OCI-LY1 (cell line): ENCODE data around the gene WDR59.

Experiments
- H2AFZ ChIP-seq: fragments of 200-600 bp; sonication (generic), shearing (Covaris generic); 2 replicates; pipeline ENCODE4 v1.6.0; 2014; ENCODE audit warnings: antibody characterized with exemption, mild to moderate bottlenecking, low read length
- H3F3A ChIP-seq: fragments of 200-600 bp; sonication (generic), shearing (Covaris generic); 2 replicates; pipeline ENCODE4 v1.6.0; 2014; ENCODE audit warnings: mild to moderate bottlenecking, antibody characterized with exemption, low read length, moderate library complexity; ENCODE audit not compliant: insufficient read depth
- H3K27ac ChIP-seq: fragments of 200-600 bp; sonication (generic); 2 replicates; pipeline ENCODE4 v1.5.1; 2014; ENCODE audit warnings: low read length, mixed run types, mild to moderate bottlenecking, low read depth; ENCODE audit not compliant: poor library complexity, severe bottlenecking
- H3K27me3 ChIP-seq: fragments of 200-600 bp; sonication (generic); 2 replicates; pipeline ENCODE4 v1.6.0; 2014; ENCODE audit warnings: antibody characterized with exemption, mild to moderate bottlenecking, low read length, moderate library complexity; ENCODE audit not compliant: insufficient read depth
- H3K36me3 ChIP-seq: fragments of 200-600 bp; sonication (generic); 2 replicates; pipeline ENCODE4 v1.6.1; 2014; ENCODE audit warnings: mild to moderate bottlenecking, antibody characterized with exemption, low read length, moderate library complexity, mixed read lengths; ENCODE audit not compliant: insufficient read depth
- H3K4me1 ChIP-seq: fragments of 200-600 bp; sonication (generic); 2 replicates; pipeline ENCODE4 v1.5.1; 2014; ENCODE audit warnings: mild to moderate bottlenecking, low read length, moderate library complexity; ENCODE audit not compliant: insufficient read depth, severe bottlenecking
- H3K4me2 ChIP-seq: fragments of 200-600 bp; sonication (generic), shearing (Covaris generic); 2 replicates; pipeline ENCODE4 v1.6.1; 2014; ENCODE audit warnings: low read length
- H3K4me3 ChIP-seq: fragments of 200-600 bp; sonication (generic); 2 replicates; pipeline ENCODE4 v1.5.1; 2014; ENCODE audit warnings: low read length, low read depth, mild to moderate bottlenecking, mixed read lengths; ENCODE audit not compliant: poor library complexity, severe bottlenecking
- H3K79me2 ChIP-seq: fragments of 200-600 bp; shearing (Covaris generic); 2 replicates; pipeline ENCODE4 v1.6.1; 2016; ENCODE audit warnings: mixed run types, low read length, mixed read lengths; ENCODE audit not compliant: insufficient read depth
- H3K9ac ChIP-seq: fragments of 200-600 bp; sonication (generic), shearing (Covaris generic); 2 replicates; pipeline ENCODE4 v1.6.1; 2014; ENCODE audit warnings: mild to moderate bottlenecking, low read length, mixed read lengths
- H3K9me2 ChIP-seq: fragments of 200-600 bp; sonication (generic), shearing (Covaris generic); 2 replicates; pipeline ENCODE4 v1.6.1; 2014; ENCODE audit warnings: low read depth, mild to moderate bottlenecking, low read length, mixed read lengths
- H3K9me3 ChIP-seq: fragments of 200-600 bp; shearing (Covaris generic); 2 replicates; pipeline ENCODE4 v1.6.1; 2014; ENCODE audit warnings: low read length, mixed read lengths
- H4K20me1 ChIP-seq: fragments of 200-600 bp; sonication (generic), shearing (Covaris generic); 2 replicates; pipeline ENCODE4 v1.6.0; 2016; ENCODE audit warnings: mild to moderate bottlenecking, low read length; ENCODE audit not compliant: insufficient read depth
- EZH2 ChIP-seq: fragments of 200-600 bp; sonication (generic), shearing (Covaris generic); IDR thresholded peaks from 2 replicates; pipeline ENCODE4 v1.8.0; 2017; ENCODE audit warnings: borderline replicate concordance, mixed run types, mild to moderate bottlenecking, antibody characterized with exemption, low read length, moderate library complexity, mixed read lengths
- TF ChIP-seq, protein P1 (sequence below): fragments of 200-600 bp; sonication (generic), shearing (Covaris generic); IDR thresholded peaks from 2 replicates; pipeline ENCODE4 v1.5.1; 2017; ENCODE audit warnings: mild to moderate bottlenecking, antibody characterized with exemption, low read length, moderate library complexity, mixed read lengths

The WDR59 gene

DNA sequence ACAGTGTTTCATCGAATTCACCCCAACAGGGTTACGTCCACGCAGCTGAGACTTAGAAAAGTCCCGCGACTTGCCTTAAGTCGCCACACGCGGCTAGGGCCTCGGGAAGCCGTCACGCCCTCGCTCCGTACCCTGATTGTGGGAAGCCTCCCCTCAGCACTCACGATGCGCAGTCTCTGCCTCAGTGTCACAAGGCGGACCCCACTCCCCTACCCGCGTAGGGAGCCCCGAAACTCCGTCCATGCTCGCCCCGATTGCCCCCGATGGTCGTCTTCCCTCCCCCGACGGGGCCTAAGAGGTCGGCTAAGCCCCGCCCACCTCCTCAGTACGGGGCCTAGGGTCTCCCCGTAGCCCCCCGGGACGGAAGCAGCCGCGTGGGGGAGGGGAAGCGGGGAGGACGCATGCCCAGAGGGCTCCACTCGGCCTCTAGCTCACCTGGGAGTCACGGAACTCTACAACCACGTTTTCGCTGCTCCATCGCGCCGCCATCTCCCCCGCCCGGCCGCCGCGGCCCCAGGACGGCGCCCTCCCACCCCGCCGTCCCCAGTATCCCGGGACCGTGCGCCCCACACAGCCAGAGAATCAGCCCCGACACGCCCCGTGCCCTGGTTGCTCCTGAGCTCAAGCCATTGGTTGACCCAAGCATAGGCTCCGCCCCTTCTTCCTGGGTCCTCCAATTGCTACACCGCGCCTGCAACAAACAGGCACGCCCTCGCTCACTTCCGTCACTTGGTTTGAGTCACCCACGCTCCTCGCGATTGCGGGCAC lies at the start of gene WDR59:
TSS of gene WDR59 (minus strand) at position 595 of the 768 bp plus-strand sequence. CDS start at position 489, 106 bp downstream.
- Histone ChIP-seq H3K9ac (peak within 1 kb of the TSS; percentile 78), H3K27me3 (no peaks in the 10 kb centered on the region), H3K4me2 (peak within 1 kb of the TSS; percentile 72), H3K79me2 (peaks cover 7% of the 10 kb centered on the region; the same call in 1 of the 2 replicates), H3K4me1 (peaks cover 6% of the 10 kb centered on the region), H3K9me3 (no peaks in the 10 kb centered on the region), H2AFZ (no peak within 1 kb of the TSS), H3K27ac (peak within 1 kb of the TSS; percentile 36), H3K9me2 (no peaks in the 10 kb centered on the region), H4K20me1 (no peaks in the 10 kb centered on the region), H3K36me3 (peaks cover 6% of the 10 kb centered on the region), H3F3A (no peaks in the 10 kb centered on the region), H3K4me3 (peak within 1 kb of the TSS; percentile 79)
- TF ChIP-seq, protein P1, sequence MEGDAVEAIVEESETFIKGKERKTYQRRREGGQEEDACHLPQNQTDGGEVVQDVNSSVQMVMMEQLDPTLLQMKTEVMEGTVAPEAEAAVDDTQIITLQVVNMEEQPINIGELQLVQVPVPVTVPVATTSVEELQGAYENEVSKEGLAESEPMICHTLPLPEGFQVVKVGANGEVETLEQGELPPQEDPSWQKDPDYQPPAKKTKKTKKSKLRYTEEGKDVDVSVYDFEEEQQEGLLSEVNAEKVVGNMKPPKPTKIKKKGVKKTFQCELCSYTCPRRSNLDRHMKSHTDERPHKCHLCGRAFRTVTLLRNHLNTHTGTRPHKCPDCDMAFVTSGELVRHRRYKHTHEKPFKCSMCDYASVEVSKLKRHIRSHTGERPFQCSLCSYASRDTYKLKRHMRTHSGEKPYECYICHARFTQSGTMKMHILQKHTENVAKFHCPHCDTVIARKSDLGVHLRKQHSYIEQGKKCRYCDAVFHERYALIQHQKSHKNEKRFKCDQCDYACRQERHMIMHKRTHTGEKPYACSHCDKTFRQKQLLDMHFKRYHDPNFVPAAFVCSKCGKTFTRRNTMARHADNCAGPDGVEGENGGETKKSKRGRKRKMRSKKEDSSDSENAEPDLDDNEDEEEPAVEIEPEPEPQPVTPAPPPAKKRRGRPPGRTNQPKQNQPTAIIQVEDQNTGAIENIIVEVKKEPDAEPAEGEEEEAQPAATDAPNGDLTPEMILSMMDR = no peak
- TF ChIP-seq EZH2 = no peak

GRCh38 chr16:75032655-75033054 lies 47.7 kb upstream of the WDR59 start:
- no peaks in the 10 kb centered on the region for H4K20me1 ChIP-seq
- H3K4me1 ChIP-seq = no peaks in the 10 kb centered on the region
- H3K79me2 ChIP-seq = no peaks in the 10 kb centered on the region
- no peaks in the 10 kb centered on the region for H3F3A ChIP-seq
- H2AFZ ChIP-seq = no peak overlapping the region
- H3K36me3 ChIP-seq = no peaks in the 10 kb centered on the region
- H3K4me3 ChIP-seq = no peak overlapping the region
- no peaks in the 10 kb centered on the region for H3K9me2 ChIP-seq
- no peak overlapping the region for H3K4me2 ChIP-seq
- no peaks in the 10 kb centered on the region for H3K27me3 ChIP-seq
- TF ChIP-seq EZH2 = no peak
- TF ChIP-seq, protein P1 = no peak
- H3K9me3 ChIP-seq = no peaks in the 10 kb centered on the region
- no peak overlapping the region for H3K9ac ChIP-seq
- H3K27ac ChIP-seq = no peak overlapping the region

DNA sequence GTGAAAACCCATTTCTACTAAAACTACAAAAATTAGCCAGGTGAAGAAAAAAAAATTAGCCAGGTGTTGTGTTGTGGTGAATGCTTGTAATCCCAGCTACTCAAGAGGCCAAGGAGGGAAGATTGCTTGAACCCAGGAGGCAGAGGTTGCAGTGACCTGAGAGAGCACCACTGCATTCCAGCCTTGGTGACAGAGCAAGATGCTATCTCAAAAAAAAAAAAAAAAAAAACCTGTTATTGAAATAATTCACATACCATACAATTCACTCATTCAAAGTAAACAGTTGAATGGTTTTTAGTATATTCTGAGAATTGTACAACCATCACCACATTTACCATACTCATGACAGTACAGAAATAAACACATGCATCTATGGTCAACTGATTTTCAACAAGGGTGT lies 44.9 kb upstream of the WDR59 start:
- Histone ChIP-seq H3K9me2 (no peaks in the 10 kb centered on the region), H3K79me2 (no peaks in the 10 kb centered on the region), H3K4me3 (no peak overlapping the region), H2AFZ (no peak overlapping the region), H3K9ac (no peak overlapping the region), H3K27ac (no peak overlapping the region), H3K9me3 (no peaks in the 10 kb centered on the region), H3K4me2 (no peak overlapping the region), H3K27me3 (no peaks in the 10 kb centered on the region), H4K20me1 (no peaks in the 10 kb centered on the region), H3K36me3 (no peaks in the 10 kb centered on the region), H3F3A (no peaks in the 10 kb centered on the region), H3K4me1 (no peaks in the 10 kb centered on the region)
- TF ChIP-seq, protein P1 = no peak
- TF ChIP-seq EZH2 = no peak
